Aorta (tissue), 5 donors: ENCODE results near the gene PLCG2. TPM values are rescaled to one million over a fixed set of nuclear protein-coding genes. Genes with fewer than 3 reads are reported as not detected.
"Not testable (repeated sequence)": the region's sequence is repeated elsewhere in the genome, so short reads cannot be mapped to it uniquely, and the experiment has no call there.

ENCODE experiments used
- ATAC-seq: fragments of 200-7000 bp; cut with Tn5 transposase; one replicate; pipeline ENCODE4 v1.9.1; 2022; ENCODE audit warnings: moderate library complexity; ENCODE audit not compliant: low FRiP score
- DNase-seq, 2 donors: peaks; one replicate each; pipeline ENCODE4 v3.0.0-alpha.2; 2020
- H3K27ac ChIP-seq, 2 donors: one replicate each; pipeline ENCODE4 v1.5.1; 2013; ENCODE audit warnings: low read length in 2 of 2, mild to moderate bottlenecking in 2 of 2, moderate library complexity in 2 of 2, control low read depth in 1 of 2, inconsistent platforms in 1 of 2, low read depth in 1 of 2
- H3K27me3 ChIP-seq, 2 donors: one replicate each; pipeline ENCODE4 v1.6.1; 2013; ENCODE audit warnings: control low read depth in 1 of 2, low read length in 1 of 2, mild to moderate bottlenecking in 1 of 2, moderate library complexity in 1 of 2; ENCODE audit not compliant: insufficient read depth in 2 of 2, control insufficient read depth in 1 of 2
- H3K36me3 ChIP-seq, 2 donors: one replicate each; pipeline ENCODE4 v1.6.1; 2013; ENCODE audit warnings: control low read depth in 1 of 2, low read length in 1 of 2, mild to moderate bottlenecking in 1 of 2; ENCODE audit not compliant: insufficient read depth in 2 of 2, control insufficient read depth in 1 of 2
- H3K4me1 ChIP-seq, 2 donors: one replicate each; pipeline ENCODE4 v1.6.1; 2013; ENCODE audit warnings: low read length in 2 of 2, control low read depth in 1 of 2, mild to moderate bottlenecking in 1 of 2, moderate library complexity in 1 of 2; ENCODE audit not compliant: insufficient read depth in 2 of 2, control insufficient read depth in 1 of 2
- H3K4me3 ChIP-seq, 2 donors: one replicate each; pipeline ENCODE4 v1.5.1; 2013; ENCODE audit warnings: low read length in 2 of 2, control low read depth in 1 of 2, mild to moderate bottlenecking in 1 of 2
- H3K9me3 ChIP-seq: one replicate; pipeline ENCODE4 v1.6.1; 2013; ENCODE audit warnings: mild to moderate bottlenecking, low read length; ENCODE audit not compliant: control insufficient read depth
- WGBS, 2 donors: extraction: QIAGEN DNeasy Blood & Tissue Kit; methylation state at CpG; one replicate each; pipeline ENCODE4 v1.1.7; 2013; 5-methylcytosine and 5-hydroxymethylcytosine counted together
- intact Hi-C, 2 donors: fragments of 100-400 bp; cut with DNase I; formaldehyde crosslinking; loops; one replicate each; pipeline versions ENCODE4 v1.14.2 to v1.15.0; 2022
- polyA plus RNA-seq, 2 donors: library from polyadenylated mRNA; stranded (reverse); fragments of 200-250 nt; gene quantifications; one replicate each; pipeline ENCODE4 v1.2.3, GENCODE V29; 2013
- total RNA-seq, 2 donors: library from RNA; stranded (reverse); fragmentation: NEBNext Ultra II Directional; extraction: Animal tissue kit (Norgen Biotek cat#: 25700); gene quantifications; one replicate each; pipeline ENCODE4 v1.2.1, GENCODE V29; 2021
- donor health status: healthy with polysubstance abuse.
- donor health status: Bipolar disorder and iron deficiency.
- donor health status: DM: no; HTN: no; CAD: no.
- donor health status: DM: no; HTN: no; CAD: no.
- donor health status: DM: yes; HTN: yes; CAD: no.

PLCG2 gene
- total and polyA plus RNA-seq, 4 donors, result 2.5 to 48.4 (median 12.1) TPM

DNA sequence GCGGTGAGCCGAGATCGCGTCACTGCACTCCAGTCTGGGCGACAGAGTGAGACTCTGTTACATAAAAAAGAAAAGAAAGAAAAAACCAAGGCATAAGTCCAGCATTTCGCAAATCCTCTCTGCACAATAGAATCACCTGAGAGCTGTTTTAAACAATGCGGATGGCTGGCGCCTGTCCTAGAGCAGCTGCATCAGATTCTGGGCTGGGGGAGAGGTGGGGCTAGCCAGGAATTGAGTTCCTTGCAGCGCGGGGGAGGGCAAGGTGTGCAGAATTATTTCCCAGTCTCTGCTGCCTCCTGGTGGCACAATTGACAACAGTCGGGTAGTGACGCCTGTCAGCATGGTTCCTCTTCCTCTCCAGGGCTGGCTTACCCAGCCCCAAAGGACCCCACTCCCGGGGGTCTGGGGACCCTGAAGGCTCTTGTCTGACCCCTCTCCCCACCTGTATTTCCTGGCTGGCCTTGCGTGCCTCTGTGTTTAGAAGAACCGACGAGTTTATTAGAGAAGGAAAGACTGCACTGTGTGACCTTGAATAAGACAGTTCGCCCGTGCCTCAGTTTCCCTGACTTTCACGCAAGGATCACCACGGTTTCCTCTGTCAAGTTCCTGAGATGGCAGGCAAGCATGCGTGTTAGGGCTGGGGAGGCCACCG is 41.1 kb upstream of the PLCG2 start:
- Histone ChIP-seq H3K36me3 (no peaks in the 10 kb centered on the region), H3K9me3 (no peaks in the 10 kb centered on the region), H3K27ac (no peak overlapping the region), H3K4me1 (no peaks in the 10 kb centered on the region), H3K4me3 (no peak overlapping the region), H3K27me3 (no peaks in the 10 kb centered on the region)
- 12 to 13% methylated on average over 22 of the region's 22 CpGs for WGBS, 2 donors
- intact Hi-C loops, result loop anchor here (10.0 kb wide), 2 partner anchors 533 to 703 kb away; partner anchors contain the start of gene ATMIN (in 1 of the 2)
- peak; percentile 85 to 86 for DNase-seq
- ATAC-seq, result peak; percentile 88

DNA sequence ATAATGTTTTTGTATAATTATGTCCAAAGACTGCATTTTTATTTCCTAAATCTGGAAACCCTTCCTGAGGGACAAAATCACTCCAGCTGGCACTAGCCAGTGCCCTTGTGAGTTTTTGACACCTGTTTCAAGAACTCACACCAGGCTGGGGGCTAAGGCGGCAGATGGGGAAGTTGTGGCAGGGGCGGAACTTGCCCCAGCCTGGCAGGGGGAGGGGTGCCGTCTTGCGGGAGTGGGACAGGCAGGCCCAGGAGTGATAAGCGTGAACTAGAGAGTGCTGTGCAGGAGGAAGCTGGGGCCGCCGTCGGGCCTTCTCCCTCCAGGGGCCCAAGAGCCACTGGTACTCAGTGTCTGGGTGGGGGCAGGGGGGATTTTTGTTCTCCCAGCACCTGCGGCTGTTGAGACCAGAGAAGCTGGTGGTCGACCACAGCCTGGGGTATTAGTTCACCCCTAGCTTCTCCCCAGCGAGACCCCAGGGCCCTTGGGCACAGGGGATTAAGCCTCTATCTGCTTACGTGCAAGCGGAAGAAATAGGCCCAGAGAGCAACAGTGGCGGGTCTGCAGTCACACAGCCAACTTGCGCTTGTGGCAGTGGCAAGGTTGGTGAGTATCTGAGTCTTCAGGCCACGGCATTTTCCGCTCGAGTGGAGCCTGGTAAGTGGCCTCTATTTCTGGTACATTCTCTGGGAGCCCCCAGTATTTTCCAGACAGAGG is 40.2 kb upstream of the PLCG2 start:
- Histone ChIP-seq H3K27me3 (no peaks in the 10 kb centered on the region), H3K4me1 (no peaks in the 10 kb centered on the region), H3K36me3 (no peaks in the 10 kb centered on the region), H3K4me3 (no peak overlapping the region), H3K9me3 (no peaks in the 10 kb centered on the region), H3K27ac (no peak overlapping the region)
- WGBS, 2 donors, result 74 to 76% methylated on average over 18 of the region's 18 CpGs
- DNase-seq, result peak in 1 of 2 donors; percentile 85
- peak; percentile 60 for ATAC-seq
- intact Hi-C loops, result loop anchor here (10.0 kb wide), 2 partner anchors 534 to 704 kb away; partner anchors contain the start of gene ATMIN (in 1 of the 2)

DNA sequence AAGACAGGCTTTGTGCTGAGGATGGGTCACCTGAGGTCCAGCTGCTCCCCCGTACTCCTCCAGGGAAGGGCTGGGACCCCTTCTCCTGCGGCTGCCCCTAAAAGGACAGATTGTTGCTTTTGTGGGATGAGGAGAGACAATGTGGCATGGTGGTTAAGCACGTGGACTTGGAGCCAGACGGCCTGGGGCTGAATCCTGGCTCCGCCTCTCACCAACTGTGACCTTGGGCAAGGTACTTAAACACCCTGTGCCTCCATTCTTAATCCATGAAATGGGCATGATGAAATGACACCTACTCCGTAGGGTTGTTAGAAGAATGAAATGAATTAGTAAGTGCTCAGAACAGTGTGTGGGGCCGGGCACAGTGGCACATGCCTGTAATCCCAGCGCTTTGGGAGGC is 39.6 kb upstream of the PLCG2 start:
- Histone ChIP-seq H3K36me3 (no peaks in the 10 kb centered on the region), H3K4me1 (no peaks in the 10 kb centered on the region), H3K27me3 (no peaks in the 10 kb centered on the region), H3K27ac (no peak overlapping the region), H3K9me3 (no peaks in the 10 kb centered on the region), H3K4me3 (no peak overlapping the region)
- intact Hi-C loops, result loop anchor here (10.0 kb wide), 2 partner anchors 535 to 705 kb away; partner anchors contain the start of gene ATMIN (in 1 of the 2)
- ATAC-seq (no peak), DNase-seq (no peak)
- WGBS, 2 donors, result 86 to 87% methylated on average over 8 of the region's 8 CpGs

DNA sequence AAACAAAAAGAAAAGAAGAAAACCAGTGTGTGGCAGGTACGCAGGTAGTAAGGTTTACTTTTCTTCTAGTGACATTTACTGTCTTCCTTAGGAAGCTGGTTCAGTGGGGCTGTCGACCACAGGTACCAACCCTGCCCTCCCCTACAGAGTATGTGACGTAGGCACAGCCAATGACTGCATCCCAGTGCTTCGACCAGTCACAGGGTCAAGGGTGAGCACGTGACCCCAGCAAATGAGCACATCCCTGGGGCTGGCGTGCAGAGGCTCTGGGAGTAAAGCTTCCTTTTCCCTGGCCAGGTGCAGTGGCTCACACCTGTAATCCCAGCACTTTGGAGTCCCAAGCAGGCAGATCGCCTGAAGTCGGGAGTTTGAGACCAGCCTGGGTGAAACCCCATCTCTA is 38.9 kb upstream of the PLCG2 start:
- DNase-seq (no peak), ATAC-seq (no peak)
- Histone ChIP-seq H3K4me3 (no peak overlapping the region), H3K27ac (no peak overlapping the region), H3K36me3 (no peaks in the 10 kb centered on the region), H3K9me3 (no peaks in the 10 kb centered on the region), H3K27me3 (no peaks in the 10 kb centered on the region), H3K4me1 (no peaks in the 10 kb centered on the region)
- intact Hi-C loops, result loop anchor here in 1 of 2 donors (5.0 kb wide), 1 partner anchor 538 kb away; no protein-coding TSS in a partner anchor
- WGBS, 2 donors, result 73 to 77% methylated on average over 8 of the region's 8 CpGs

DNA sequence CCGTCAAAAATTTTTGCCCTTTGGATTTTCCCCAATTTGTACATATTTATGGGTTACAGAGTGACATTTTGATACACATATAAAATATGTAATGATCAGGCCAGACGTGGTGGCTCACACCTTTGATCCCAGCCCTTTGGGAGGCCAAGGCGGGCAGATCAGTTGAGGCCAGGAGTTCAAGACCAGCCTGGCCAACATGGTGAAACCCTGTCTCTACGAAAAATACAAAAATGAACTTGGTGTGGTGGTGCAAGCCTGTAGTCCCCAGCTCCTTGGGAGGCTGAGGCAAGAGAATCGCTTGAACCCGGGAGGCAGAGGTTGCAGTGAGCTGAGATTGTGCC is 37.7 kb upstream of the PLCG2 start:
- not testable (repeated sequence) for DNase-seq, H3K36me3 ChIP-seq, H3K9me3 ChIP-seq, ATAC-seq, H3K27me3 ChIP-seq, H3K4me1 ChIP-seq, H3K27ac ChIP-seq, H3K4me3 ChIP-seq
- intact Hi-C loops, result loop anchor here in 1 of 2 donors (5.0 kb wide), 1 partner anchor 539 kb away; no protein-coding TSS in a partner anchor
- 82 to 83% methylated on average over 6 of the region's 6 CpGs for WGBS, 2 donors

DNA sequence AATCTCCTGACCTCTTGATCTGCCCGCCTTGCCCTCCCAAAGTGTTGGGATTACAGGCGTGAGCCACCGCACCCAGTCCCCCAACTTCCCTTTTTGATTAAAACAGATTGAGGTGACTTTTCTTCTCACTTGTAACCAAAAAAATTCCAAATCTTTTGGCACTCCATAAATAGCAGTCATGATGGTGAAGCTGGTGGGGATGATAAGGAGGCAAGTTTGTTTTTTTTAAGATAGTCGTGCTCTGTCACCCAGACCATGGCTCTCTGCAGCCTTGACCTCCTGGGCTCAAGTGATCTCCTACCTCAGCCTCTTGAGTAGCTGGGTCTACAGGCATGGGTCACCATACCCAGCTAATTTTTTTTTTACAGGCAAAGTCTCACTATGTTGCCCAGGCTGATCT is 34.7 kb upstream of the PLCG2 start:
- H3K4me3 ChIP-seq, result no peak overlapping the region
- intact Hi-C loops, result loop anchor here in 1 of 2 donors (5.0 kb wide), 1 partner anchor 542 kb away; no protein-coding TSS in a partner anchor
- H3K9me3 ChIP-seq, result no peaks in the 10 kb centered on the region
- H3K4me1 ChIP-seq, result no peaks in the 10 kb centered on the region
- DNase-seq (no peak), ATAC-seq (no peak)
- H3K36me3 ChIP-seq, result no peaks in the 10 kb centered on the region
- WGBS, 2 donors, result 63 to 81% methylated on average over 4 of the region's 4 CpGs
- H3K27ac ChIP-seq, result no peak overlapping the region
- H3K27me3 ChIP-seq, result no peaks in the 10 kb centered on the region

DNA sequence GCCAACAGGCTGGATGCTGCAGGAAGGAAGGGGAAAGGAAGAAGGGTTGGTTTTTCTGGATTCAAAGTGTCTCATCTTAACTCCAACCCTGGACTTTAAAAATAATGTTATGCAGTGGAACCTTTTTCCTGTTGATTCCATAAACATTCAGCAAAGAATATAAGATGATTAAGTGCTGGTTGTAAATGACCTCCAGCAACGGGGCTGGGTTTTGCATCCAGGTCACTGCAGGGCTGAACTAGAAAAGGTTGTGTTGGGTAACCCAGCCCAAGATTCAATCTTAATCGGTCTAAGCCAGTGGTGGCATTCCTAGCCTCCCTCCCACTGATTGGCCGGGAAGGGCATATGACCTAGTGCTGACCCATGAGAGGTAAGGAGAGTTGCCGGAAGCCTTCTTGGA is 34.2 kb upstream of the PLCG2 start:
- no peak overlapping the region for H3K4me3 ChIP-seq
- no peaks in the 10 kb centered on the region for H3K36me3 ChIP-seq
- H3K27me3 ChIP-seq, result no peaks in the 10 kb centered on the region
- no peak for ATAC-seq
- H3K27ac ChIP-seq, result no peak overlapping the region
- no peaks in the 10 kb centered on the region for H3K4me1 ChIP-seq
- H3K9me3 ChIP-seq, result no peaks in the 10 kb centered on the region
- DNase-seq, result no peak
- intact Hi-C loops, result loop anchor here in 1 of 2 donors (5.0 kb wide), 1 partner anchor 543 kb away; no protein-coding TSS in a partner anchor
- WGBS, 2 donors, result 86 to 89% methylated on average over 4 of the region's 4 CpGs

DNA sequence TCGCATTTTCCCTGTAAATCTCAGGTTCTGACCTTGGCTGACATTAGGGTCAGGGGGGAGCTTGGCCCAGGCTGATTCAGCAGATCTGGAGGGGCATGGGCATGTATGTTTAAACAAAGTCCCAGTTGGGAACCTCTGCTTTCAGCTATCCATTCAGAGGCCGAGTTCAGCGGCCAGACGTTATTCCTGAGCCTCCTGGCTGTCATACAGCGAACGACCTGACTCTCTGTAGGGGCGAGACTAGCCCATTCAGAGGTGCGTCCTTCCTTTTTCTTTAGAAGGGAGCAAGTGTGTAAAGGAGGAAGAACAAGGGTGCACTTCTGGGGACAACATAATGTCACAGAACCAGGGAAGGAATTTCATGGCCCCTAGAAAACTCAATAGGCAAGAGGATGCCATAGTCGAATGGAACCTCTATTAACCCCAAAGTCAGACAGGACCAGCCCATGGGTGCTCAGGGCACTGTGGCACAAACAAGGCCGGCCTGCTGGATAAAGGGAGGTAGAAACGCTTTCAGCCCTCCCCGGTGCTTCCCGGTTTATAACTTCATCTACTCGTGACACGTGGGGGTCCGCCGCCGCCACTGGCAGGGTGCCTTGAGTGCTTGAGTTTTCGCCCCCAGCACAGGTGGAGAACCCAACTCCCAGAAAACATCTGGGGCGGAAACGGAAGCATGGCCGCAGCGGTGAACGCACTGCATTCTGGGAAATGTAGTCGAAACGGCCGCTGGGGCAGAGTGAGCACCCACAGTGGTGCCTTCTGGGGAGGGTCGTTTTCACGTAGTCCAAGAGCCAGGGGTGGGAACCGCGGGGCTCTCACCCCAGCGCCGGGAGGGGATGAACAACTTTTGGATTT is 33.2 kb upstream of the PLCG2 start:
- peak; percentile 81 to 89 for DNase-seq
- Histone ChIP-seq H3K9me3 (no peaks in the 10 kb centered on the region), H3K36me3 (no peaks in the 10 kb centered on the region), H3K27ac (no peak overlapping the region), H3K27me3 (no peaks in the 10 kb centered on the region), H3K4me1 (no peaks in the 10 kb centered on the region), H3K4me3 (peak overlapping the region in 1 of 2 donors; percentile 33)
- intact Hi-C loops, result no loop called here
- 23 to 25% methylated on average over 33 of the region's 33 CpGs for WGBS, 2 donors
- peak; percentile 84 for ATAC-seq
